Hepatocyte (in vitro differentiated cells): ENCODE results near the gene HSDL2. TPM values are rescaled to one million over a fixed set of nuclear protein-coding genes. Genes with fewer than 3 reads are reported as not detected.

Experiments used
- DNase-seq: peaks from one replicate; pipeline ENCODE4 v3.0.0-alpha.2; 2016; ENCODE audit warnings: low spot score
- H2AFZ ChIP-seq: fragments of 200-600 bp; sonication (generic); 2 replicates; pipeline ENCODE4 v1.6.0; 2016; ENCODE audit warnings: antibody characterized with exemption, mild to moderate bottlenecking
- H3K27ac ChIP-seq: fragments of 200-600 bp; sonication (generic); 2 replicates; pipeline ENCODE4 v1.5.1; 2016; ENCODE audit warnings: mild to moderate bottlenecking
- H3K27me3 ChIP-seq: fragments of 200-600 bp; sonication (generic); 2 replicates; pipeline ENCODE4 v1.6.1; 2016
- H3K36me3 ChIP-seq: fragments of 200-600 bp; sonication (generic); replicated peaks from 2 replicates; pipeline ENCODE4 v1.5.1; 2016; ENCODE audit warnings: low read depth; ENCODE audit not compliant: insufficient read depth
- H3K4me1 ChIP-seq: fragments of 200-600 bp; sonication (generic); 2 replicates; pipeline ENCODE4 v1.5.1; 2016; ENCODE audit warnings: mild to moderate bottlenecking, moderate library complexity; ENCODE audit not compliant: insufficient read depth
- H3K4me2 ChIP-seq: fragments of 200-600 bp; sonication (generic); 2 replicates; pipeline ENCODE4 v1.6.0; 2016
- H3K4me3 ChIP-seq: fragments of 200-600 bp; sonication (generic); 2 replicates; pipeline ENCODE4 v1.5.1; 2016; ENCODE audit warnings: mild to moderate bottlenecking
- H3K79me2 ChIP-seq: fragments of 200-600 bp; sonication (generic); 2 replicates; pipeline ENCODE4 v1.6.0; 2017; ENCODE audit warnings: mild to moderate bottlenecking
- H3K9me2 ChIP-seq: fragments of 200-600 bp; sonication (generic); replicated peaks from 2 replicates; pipeline ENCODE4 v1.6.0; 2017; ENCODE audit warnings: mild to moderate bottlenecking; ENCODE audit not compliant: insufficient read depth
- H3K9me3 ChIP-seq: fragments of 200-600 bp; sonication (generic); 2 replicates; pipeline ENCODE4 v1.5.1; 2016; ENCODE audit warnings: low read depth, mild to moderate bottlenecking
- H4K20me1 ChIP-seq: fragments of 200-600 bp; sonication (generic); 2 replicates; pipeline ENCODE4 v1.6.0; 2016; ENCODE audit warnings: mild to moderate bottlenecking; ENCODE audit not compliant: insufficient read depth, poor library complexity, severe bottlenecking
- EZH2 ChIP-seq: fragments of 200-600 bp; sonication (generic); IDR thresholded peaks from 2 replicates; pipeline ENCODE4 v1.6.1; 2016; ENCODE audit warnings: antibody characterized with exemption, mild to moderate bottlenecking, borderline replicate concordance
- EZH2phosphoT487 ChIP-seq: fragments of 200-600 bp; sonication (generic); IDR thresholded peaks from one replicate; pipeline ENCODE4 v1.6.1; 2018; ENCODE audit warnings: antibody characterized with exemption, mild to moderate bottlenecking, low read depth, moderate library complexity; ENCODE audit not compliant: unreplicated experiment, severe bottlenecking
- WGBS: methylation state at CpG from one replicate; pipeline ENCODE4 v1.1.6; 2016; ENCODE audit warnings: low lambda C conversion rate; ENCODE audit errors: missing lambda C conversion rate; 5-methylcytosine and 5-hydroxymethylcytosine counted together
- polyA plus RNA-seq: library from polyadenylated mRNA; unstranded; fragments of >200 nt; fragmentation: Nextera tagmentation; extraction: Ambion mirVana; gene quantifications from 2 replicates; pipeline ENCODE4 v1.2.1, GENCODE V29; 2016
- total RNA-seq: library from RNA; depleted of rRNA; stranded (reverse); fragments of >200 nt; gene quantifications from 2 replicates; pipeline ENCODE4 v1.2.3, GENCODE V29; 2014
- TF ChIP-seq, protein P1 (sequence below): fragments of 200-600 bp; sonication (generic); IDR thresholded peaks from 2 replicates; pipeline ENCODE4 v1.5.1; 2016; ENCODE audit warnings: antibody characterized with exemption, mild to moderate bottlenecking; ENCODE audit not compliant: poor library complexity

The HSDL2 gene
- total and polyA plus RNA-seq, 2 experiments from 2014 or later: 50.0 to 97.3 TPM

DNA sequence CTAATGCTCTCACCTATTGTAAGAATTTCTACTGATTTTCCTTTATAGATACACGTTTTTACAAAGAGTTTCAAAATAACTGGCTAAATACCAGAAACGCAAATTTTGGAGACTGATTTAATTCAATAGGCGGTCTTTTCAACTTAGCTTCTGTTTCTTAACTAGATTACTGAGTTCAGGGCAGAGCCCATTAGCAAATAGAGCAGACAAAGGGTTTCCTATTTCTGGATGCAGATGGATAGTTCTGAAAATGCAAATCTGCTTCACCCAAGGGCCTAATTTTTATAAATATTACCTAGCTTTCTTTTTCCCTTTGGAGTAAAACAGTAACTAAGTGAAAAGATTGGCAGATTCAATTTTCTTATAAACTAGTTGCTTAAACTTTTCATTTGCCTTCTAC is 93.1 kb downstream of the HSDL2 start:
- Histone ChIP-seq H3K27me3 (no peaks in the 10 kb centered on the region), H3K4me3 (no peak overlapping the region), H3K79me2 (no peaks in the 10 kb centered on the region), H3K36me3 (no peaks in the 10 kb centered on the region), H3K9me2 (no peaks in the 10 kb centered on the region), H4K20me1 (no peaks in the 10 kb centered on the region), H3K4me2 (no peak overlapping the region), H3K27ac (no peak overlapping the region), H3K4me1 (no peaks in the 10 kb centered on the region), H2AFZ (no peak overlapping the region), H3K9me3 (peaks cover under 1% of the 10 kb centered on the region)
- TF ChIP-seq, protein P1, sequence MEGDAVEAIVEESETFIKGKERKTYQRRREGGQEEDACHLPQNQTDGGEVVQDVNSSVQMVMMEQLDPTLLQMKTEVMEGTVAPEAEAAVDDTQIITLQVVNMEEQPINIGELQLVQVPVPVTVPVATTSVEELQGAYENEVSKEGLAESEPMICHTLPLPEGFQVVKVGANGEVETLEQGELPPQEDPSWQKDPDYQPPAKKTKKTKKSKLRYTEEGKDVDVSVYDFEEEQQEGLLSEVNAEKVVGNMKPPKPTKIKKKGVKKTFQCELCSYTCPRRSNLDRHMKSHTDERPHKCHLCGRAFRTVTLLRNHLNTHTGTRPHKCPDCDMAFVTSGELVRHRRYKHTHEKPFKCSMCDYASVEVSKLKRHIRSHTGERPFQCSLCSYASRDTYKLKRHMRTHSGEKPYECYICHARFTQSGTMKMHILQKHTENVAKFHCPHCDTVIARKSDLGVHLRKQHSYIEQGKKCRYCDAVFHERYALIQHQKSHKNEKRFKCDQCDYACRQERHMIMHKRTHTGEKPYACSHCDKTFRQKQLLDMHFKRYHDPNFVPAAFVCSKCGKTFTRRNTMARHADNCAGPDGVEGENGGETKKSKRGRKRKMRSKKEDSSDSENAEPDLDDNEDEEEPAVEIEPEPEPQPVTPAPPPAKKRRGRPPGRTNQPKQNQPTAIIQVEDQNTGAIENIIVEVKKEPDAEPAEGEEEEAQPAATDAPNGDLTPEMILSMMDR: no peak
- no peak for TF ChIP-seq EZH2phosphoT487
- no peak for TF ChIP-seq EZH2
- no peak for DNase-seq
- 90% methylated on average over 3 of the region's 3 CpGs for WGBS

DNA sequence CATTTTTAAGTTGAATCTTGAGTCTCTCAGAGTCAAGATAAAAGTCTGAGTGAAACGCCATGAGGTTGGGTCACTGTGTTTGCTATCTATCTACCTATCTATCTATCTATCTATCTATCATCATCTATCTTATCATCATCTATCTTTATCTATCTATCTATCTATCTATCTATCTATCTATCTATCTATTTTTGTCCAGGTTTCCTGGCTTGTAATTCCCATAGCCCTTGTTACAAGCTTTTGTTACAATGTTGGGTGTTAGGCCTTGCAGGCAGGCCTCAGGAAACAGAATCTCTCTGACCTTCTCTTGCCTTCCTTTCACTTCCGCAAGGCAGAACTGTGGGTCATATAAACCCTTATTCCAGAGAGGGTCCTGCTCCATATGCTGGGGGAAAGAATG is 94.1 kb downstream of the HSDL2 start:
- H3K79me2 ChIP-seq: no peaks in the 10 kb centered on the region
- no peaks in the 10 kb centered on the region for H3K4me1 ChIP-seq
- H3K27me3 ChIP-seq: no peaks in the 10 kb centered on the region
- no peak overlapping the region for H3K27ac ChIP-seq
- TF ChIP-seq EZH2phosphoT487 (no peak), EZH2 (no peak)
- TF ChIP-seq, protein P1: no peak
- 97% methylated on average over 2 of the region's 2 CpGs for WGBS
- peaks cover 4% of the 10 kb centered on the region for H3K9me3 ChIP-seq
- H2AFZ ChIP-seq: no peak overlapping the region
- no peak overlapping the region for H3K4me3 ChIP-seq
- H4K20me1 ChIP-seq: no peaks in the 10 kb centered on the region
- no peaks in the 10 kb centered on the region for H3K36me3 ChIP-seq
- no peak overlapping the region for H3K4me2 ChIP-seq
- H3K9me2 ChIP-seq: no peaks in the 10 kb centered on the region
- no peak for DNase-seq

GRCh38 chr9:112475318-112475717 is 95.4 kb downstream of the HSDL2 start:
- Histone ChIP-seq H3K4me3 (no peak overlapping the region), H2AFZ (no peak overlapping the region), H3K4me2 (no peak overlapping the region), H3K79me2 (no peaks in the 10 kb centered on the region), H3K27me3 (no peaks in the 10 kb centered on the region), H3K36me3 (no peaks in the 10 kb centered on the region), H4K20me1 (no peaks in the 10 kb centered on the region), H3K27ac (no peak overlapping the region), H3K9me2 (no peaks in the 10 kb centered on the region), H3K4me1 (no peaks in the 10 kb centered on the region), H3K9me3 (peaks cover 4% of the 10 kb centered on the region)
- TF ChIP-seq EZH2: no peak
- TF ChIP-seq, protein P1: no peak
- no peak for TF ChIP-seq EZH2phosphoT487
- WGBS: 91% methylated on average over 1 of the region's 1 CpG
- DNase-seq: no peak

- no peaks in the 10 kb centered on the region for H3K9me2 ChIP-seq
- no peaks in the 10 kb centered on the region for H3K36me3 ChIP-seq
- H3K79me2 ChIP-seq: no peaks in the 10 kb centered on the region
- H2AFZ ChIP-seq: no peak overlapping the region
- no peak for DNase-seq
- no peak overlapping the region for H3K4me3 ChIP-seq
- H3K9me3 ChIP-seq: peaks cover 4% of the 10 kb centered on the region
- TF ChIP-seq, protein P1: no peak
- TF ChIP-seq EZH2phosphoT487: no peak
- TF ChIP-seq EZH2: no peak
- no peak overlapping the region for H3K27ac ChIP-seq
- no peaks in the 10 kb centered on the region for H4K20me1 ChIP-seq
- no peak overlapping the region for H3K4me2 ChIP-seq
- no peaks in the 10 kb centered on the region for H3K4me1 ChIP-seq
- WGBS: 100% methylated on average over 2 of the region's 2 CpGs
- H3K27me3 ChIP-seq: no peaks in the 10 kb centered on the region
Observed at GRCh38 chr9:112477330-112477729, 97.4 kb downstream of the HSDL2 start.
